Mesenchymal stem cell (in vitro differentiated cells and primary cell): ENCODE results near the gene PDK1.
"Not testable (repeated sequence)": the region's sequence is repeated elsewhere in the genome, so short reads cannot be mapped to it uniquely, and the experiment has no call there.

Experiments
- DNase-seq: peaks from one replicate; pipeline ENCODE4 v3.0.0-alpha.2; 2013
- H2AFZ ChIP-seq: one replicate; pipeline ENCODE4 v1.6.1; 2013; ENCODE audit warnings: low read depth, mild to moderate bottlenecking, control low read depth, inconsistent platforms, low read length, moderate library complexity
- H2AK5ac ChIP-seq: 2 replicates; pipeline ENCODE4 v1.6.1; 2013; ENCODE audit warnings: low read length, moderate library complexity, mild to moderate bottlenecking, inconsistent platforms; ENCODE audit not compliant: severe bottlenecking
- H2BK120ac ChIP-seq: one replicate; pipeline ENCODE4 v1.6.1; 2013; ENCODE audit warnings: low read depth, mild to moderate bottlenecking, inconsistent platforms, low read length, moderate library complexity
- H2BK12ac ChIP-seq, 2 experiments: one replicate each; pipeline ENCODE4 v1.6.1; 2013; ENCODE audit warnings: inconsistent platforms in 2 of 2, low read length in 2 of 2, mild to moderate bottlenecking in 2 of 2, moderate library complexity in 2 of 2, control low read depth in 1 of 2
- H2BK15ac ChIP-seq: one replicate; pipeline ENCODE4 v1.6.1; 2013; ENCODE audit warnings: mild to moderate bottlenecking, low read depth, inconsistent platforms; ENCODE audit not compliant: poor library complexity, severe bottlenecking
- H2BK5ac ChIP-seq: 2 replicates; pipeline ENCODE4 v1.6.1; 2013; ENCODE audit warnings: low read depth, mild to moderate bottlenecking, low read length, control low read depth, inconsistent platforms; ENCODE audit not compliant: poor library complexity, severe bottlenecking
- H3K14ac ChIP-seq, 2 experiments: one replicate each; pipeline ENCODE4 v1.6.1; 2013; ENCODE audit warnings: inconsistent platforms in 2 of 2, low read length in 2 of 2, control low read depth in 1 of 2, mild to moderate bottlenecking in 1 of 2, moderate library complexity in 1 of 2
- H3K18ac ChIP-seq, 2 experiments: one replicate each; pipeline ENCODE4 v1.6.1; 2013; ENCODE audit warnings: inconsistent platforms in 2 of 2, low read length in 2 of 2, control low read depth in 1 of 2, low read depth in 1 of 2, mild to moderate bottlenecking in 1 of 2
- H3K23ac ChIP-seq, 2 experiments: one replicate each; pipeline ENCODE4 v1.6.1; 2013; ENCODE audit warnings: inconsistent platforms in 2 of 2, low read length in 2 of 2, mild to moderate bottlenecking in 2 of 2, moderate library complexity in 2 of 2, control low read depth in 1 of 2
- H3K27ac ChIP-seq: 2 replicates; pipeline ENCODE4 v1.5.1; 2013; ENCODE audit warnings: mild to moderate bottlenecking, moderate library complexity, low read length, control low read depth, inconsistent platforms; ENCODE audit not compliant: poor library complexity, severe bottlenecking
- H3K27me3 ChIP-seq, 2 experiments: 2 replicates each; pipeline versions ENCODE4 v1.6.1 to v1.7.0; 2013; ENCODE audit warnings: low read length in 2 of 2, mild to moderate bottlenecking in 2 of 2, moderate library complexity in 2 of 2, control low read depth in 1 of 2, inconsistent platforms in 1 of 2; ENCODE audit not compliant: control insufficient read depth in 1 of 2, insufficient read depth in 1 of 2
- H3K36me3 ChIP-seq, 2 experiments: 2 replicates each; pipeline versions ENCODE4 v1.6.1 to v1.7.0; 2013; ENCODE audit warnings: low read length in 2 of 2, control low read depth in 1 of 2, inconsistent platforms in 1 of 2, low read depth in 1 of 2, mild to moderate bottlenecking in 1 of 2; ENCODE audit not compliant: insufficient read depth in 2 of 2, control insufficient read depth in 1 of 2
- H3K4ac ChIP-seq, 2 experiments: one replicate each; pipeline ENCODE4 v1.6.1; 2013; ENCODE audit warnings: inconsistent platforms in 2 of 2, low read length in 2 of 2, mild to moderate bottlenecking in 2 of 2, moderate library complexity in 2 of 2, control low read depth in 1 of 2, low read depth in 1 of 2
- H3K4me1 ChIP-seq: 2 replicates; pipeline ENCODE4 v1.6.1; 2013; ENCODE audit warnings: low read depth, low read length, control low read depth; ENCODE audit not compliant: control insufficient read depth, insufficient read depth
- H3K4me2 ChIP-seq: 2 replicates; pipeline ENCODE4 v1.6.1; 2013; ENCODE audit warnings: low read length, mild to moderate bottlenecking, inconsistent platforms; ENCODE audit not compliant: poor library complexity, severe bottlenecking
- H3K4me3 ChIP-seq, 2 experiments: 2 replicates each; pipeline versions ENCODE4 v1.5.1 to v1.7.0; 2013; ENCODE audit warnings: low read length in 2 of 2, mild to moderate bottlenecking in 2 of 2, control low read depth in 1 of 2, low read depth in 1 of 2; ENCODE audit not compliant: insufficient read depth in 1 of 2
- H3K79me1 ChIP-seq: replicated peaks from 2 replicates; pipeline ENCODE4 v1.6.1; 2013; ENCODE audit warnings: mild to moderate bottlenecking, control low read depth, low read length, inconsistent platforms; ENCODE audit not compliant: poor library complexity, severe bottlenecking
- H3K9ac ChIP-seq: 2 replicates; pipeline ENCODE4 v1.7.0; 2013; ENCODE audit warnings: mild to moderate bottlenecking, low read length, moderate library complexity
- H3K9me3 ChIP-seq: 2 replicates; pipeline ENCODE4 v1.7.0; 2013; ENCODE audit warnings: mild to moderate bottlenecking, low read length; ENCODE audit not compliant: control insufficient read depth
- H4K8ac ChIP-seq: one replicate; pipeline ENCODE4 v1.6.1; 2013; ENCODE audit warnings: inconsistent platforms, mild to moderate bottlenecking, low read length, moderate library complexity
- H4K91ac ChIP-seq: one replicate; pipeline ENCODE4 v1.6.1; 2013; ENCODE audit warnings: mild to moderate bottlenecking, low read length, inconsistent platforms
- WGBS: methylation state at CpG from one replicate; pipeline ENCODE4 v1.1.7; 2013; ENCODE audit warnings: mixed read lengths; 5-methylcytosine and 5-hydroxymethylcytosine counted together

The PDK1 gene

DNA sequence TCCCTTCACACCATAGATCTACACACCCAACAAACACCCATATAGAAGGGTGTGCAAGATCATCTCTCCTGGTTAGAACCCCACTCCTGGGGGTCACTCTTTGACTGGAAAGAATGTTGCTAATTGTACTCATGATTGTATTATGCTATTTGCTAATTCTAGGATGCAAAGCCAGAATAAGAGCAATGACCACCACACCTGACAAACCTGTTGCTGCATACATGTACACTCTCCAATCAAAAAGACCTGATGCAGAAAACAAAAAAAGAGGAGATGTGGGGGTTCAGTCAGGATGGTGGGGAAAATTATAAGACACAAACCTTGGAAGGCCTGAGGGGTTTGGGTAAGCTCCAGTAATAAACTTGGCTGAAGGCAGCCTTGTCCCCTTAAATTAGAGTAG lies 36.9 kb upstream of the PDK1 start:
- H3K4ac ChIP-seq, result no peak overlapping the region
- no peak overlapping the region for H3K14ac ChIP-seq
- H3K9me3 ChIP-seq, result no peaks in the 10 kb centered on the region
- DNase-seq, result no peak
- no peak overlapping the region for H2BK15ac ChIP-seq
- H3K27ac ChIP-seq, result no peak overlapping the region
- no peaks in the 10 kb centered on the region for H3K27me3 ChIP-seq
- no peak overlapping the region for H3K9ac ChIP-seq
- no peaks in the 10 kb centered on the region for H3K36me3 ChIP-seq
- H2BK5ac ChIP-seq, result no peak overlapping the region
- H3K4me3 ChIP-seq, result no peak overlapping the region
- H3K4me1 ChIP-seq, result no peaks in the 10 kb centered on the region
- no peaks in the 10 kb centered on the region for H3K79me1 ChIP-seq
- no peak overlapping the region for H3K18ac ChIP-seq
- no peak overlapping the region for H2BK12ac ChIP-seq
- no peak overlapping the region for H2BK120ac ChIP-seq
- no peak overlapping the region for H4K8ac ChIP-seq
- H2AFZ ChIP-seq, result no peak overlapping the region
- H4K91ac ChIP-seq, result no peak overlapping the region
- H3K23ac ChIP-seq, result no peak overlapping the region
- no peak overlapping the region for H3K4me2 ChIP-seq
- no peak overlapping the region for H2AK5ac ChIP-seq

GRCh38 chr2:172525601-172526000 lies 30.3 kb upstream of the PDK1 start:
- no peak overlapping the region for H2BK15ac ChIP-seq
- no peak overlapping the region for H2AFZ ChIP-seq
- H3K9ac ChIP-seq, result no peak overlapping the region
- WGBS, result 93% methylated on average over 4 of the region's 4 CpGs
- no peaks in the 10 kb centered on the region for H3K9me3 ChIP-seq
- no peak overlapping the region for H4K8ac ChIP-seq
- H3K36me3 ChIP-seq, result no peaks in the 10 kb centered on the region
- H3K18ac ChIP-seq, result no peak overlapping the region
- no peak overlapping the region for H2AK5ac ChIP-seq
- no peaks in the 10 kb centered on the region for H3K79me1 ChIP-seq
- no peak overlapping the region for H3K4me2 ChIP-seq
- no peaks in the 10 kb centered on the region for H3K27me3 ChIP-seq
- H3K14ac ChIP-seq, result no peak overlapping the region
- H2BK12ac ChIP-seq, result no peak overlapping the region
- no peak overlapping the region for H3K23ac ChIP-seq
- H2BK5ac ChIP-seq, result no peak overlapping the region
- DNase-seq, result no peak
- no peak overlapping the region for H3K27ac ChIP-seq
- H3K4me3 ChIP-seq, result no peak overlapping the region
- H3K4me1 ChIP-seq, result no peaks in the 10 kb centered on the region
- no peak overlapping the region for H3K4ac ChIP-seq
- no peak overlapping the region for H2BK120ac ChIP-seq
- H4K91ac ChIP-seq, result no peak overlapping the region

- Histone ChIP-seq H2BK5ac (no peak overlapping the region), H2AFZ (no peak overlapping the region), H3K4me1 (no peaks in the 10 kb centered on the region), H3K79me1 (no peaks in the 10 kb centered on the region), H2BK15ac (no peak overlapping the region), H2AK5ac (no peak overlapping the region), H3K23ac (no peak overlapping the region), H4K91ac (no peak overlapping the region), H2BK120ac (no peak overlapping the region), H3K4me2 (no peak overlapping the region), H3K27ac (no peak overlapping the region), H3K27me3 (peaks cover 0 to 3% of the 10 kb centered on the region in 2 experiments), H3K14ac (no peak overlapping the region), H2BK12ac (no peak overlapping the region), H3K18ac (no peak overlapping the region), H4K8ac (no peak overlapping the region), H3K9me3 (peaks cover 9% of the 10 kb centered on the region), H3K4ac (no peak overlapping the region), H3K36me3 (no peaks in the 10 kb centered on the region), H3K4me3 (no peak overlapping the region), H3K9ac (no peak overlapping the region)
- no peak for DNase-seq
- 100% methylated on average over 1 of the region's 2 CpGs for WGBS
These were observed 24.6 kb upstream of the PDK1 start for GRCh38 chr2:172531309-172531708.

GRCh38 chr2:172532461-172532860 lies 23.4 kb upstream of the PDK1 start:
- not testable (repeated sequence) for H3K4ac ChIP-seq, H2BK15ac ChIP-seq, H4K8ac ChIP-seq, H3K9me3 ChIP-seq, H3K9ac ChIP-seq, H3K4me2 ChIP-seq, H3K27ac ChIP-seq, H3K14ac ChIP-seq, DNase-seq, H3K18ac ChIP-seq, H3K27me3 ChIP-seq, H2AK5ac ChIP-seq, H3K79me1 ChIP-seq, H2BK12ac ChIP-seq, H2BK5ac ChIP-seq, H3K4me3 ChIP-seq, H3K23ac ChIP-seq, H3K4me1 ChIP-seq, H4K91ac ChIP-seq, H2BK120ac ChIP-seq, H2AFZ ChIP-seq, H3K36me3 ChIP-seq
- no CpG with 5 or more reads among the region's 2 CpGs for WGBS
